HG03469 (cell line): ENCODE data around the gene STOML2.

Source experiments
- ATAC-seq: cut with Tn5 transposase; IDR thresholded peaks from one replicate; pipeline ENCODE4 v1.9.1; 2021; ENCODE audit warnings: mild to moderate bottlenecking, moderate library complexity, moderate number of reproducible peaks; ENCODE audit not compliant: unreplicated experiment

STOML2 gene

GRCh38 chr9:35108461-35108860, 5.5 kb upstream of the STOML2 start:
- no peak for ATAC-seq

- ATAC-seq: no peak
Measured at GRCh38 chr9:35107297-35108290, 4.7 kb upstream of the STOML2 start.

GRCh38 chr9:35106343-35106730, 3.4 kb upstream of the STOML2 start:
- no peak for ATAC-seq

GRCh38 chr9:35105571-35106342, 2.8 kb upstream of the STOML2 start:
- ATAC-seq: no peak

- ATAC-seq: no peak
Measured at GRCh38 chr9:35105126-35105525, 2.2 kb upstream of the STOML2 start.

GRCh38 chr9:35104586-35104985, 1.7 kb upstream of the STOML2 start:
- no peak for ATAC-seq

GRCh38 chr9:35103660-35104191, 795 bp upstream of the STOML2 start:
- no peak for ATAC-seq

GRCh38 chr9:35102465-35102768, 514 bp downstream of the STOML2 start:
- no peak for ATAC-seq

- ATAC-seq: no peak
Measured at GRCh38 chr9:35097573-35097972, 5.4 kb downstream of the STOML2 start.

GRCh38 chr9:35096035-35096849, 6.7 kb downstream of the STOML2 start, which contains the start of gene PIGO:
Gene PIGO, minus strand, starts transcription at chr9:35096591. Its CDS starts 1,026 bp downstream, at chr9:35095565.
- ATAC-seq: peak; percentile 78

GRCh38 chr9:35091536-35091935, 11.4 kb downstream of the STOML2 start:
- ATAC-seq: no peak

GRCh38 chr9:35089434-35089833, 13.5 kb downstream of the STOML2 start:
- ATAC-seq: no peak

- ATAC-seq: no peak
Measured at GRCh38 chr9:35085078-35085477, 17.9 kb downstream of the STOML2 start.

GRCh38 chr9:35079426-35080341, 23.2 kb downstream of the STOML2 start, which contains the start of gene FANCG:
Gene FANCG, minus strand, starts transcription at chr9:35079942. Its CDS starts 418 bp downstream, at chr9:35079524.
- peak; percentile 81 for ATAC-seq

- no peak for ATAC-seq
Measured at GRCh38 chr9:35079041-35079425, 23.9 kb downstream of the STOML2 start.

GRCh38 chr9:35078066-35078465, 24.9 kb downstream of the STOML2 start:
- no peak for ATAC-seq

- ATAC-seq: no peak
Measured at GRCh38 chr9:35076848-35077247, 26.1 kb downstream of the STOML2 start.

GRCh38 chr9:35075358-35075757, 27.6 kb downstream of the STOML2 start:
- ATAC-seq: no peak

GRCh38 chr9:35074791-35075190, 28.1 kb downstream of the STOML2 start:
- ATAC-seq: no peak

- ATAC-seq: no peak
Measured at GRCh38 chr9:35074141-35074540, 28.8 kb downstream of the STOML2 start.
